Astrocyte (in vitro differentiated cells and primary cell): Measurements from ENCODE around the gene KCNA2. TPM values are rescaled to one million over a fixed set of nuclear protein-coding genes. Genes with fewer than 3 reads are reported as not detected.

Experiments
- DNase-seq: peaks from one replicate; pipeline ENCODE4 v3.0.0-alpha.2; 2010; ENCODE audit warnings: low read depth
- FAIRE-seq: peaks from 2 replicates; lab custom pipeline; 2011; peaks lifted over from hg19 to GRCh38; lab: Jason Lieb, UNC
- H2AFZ ChIP-seq: 2 replicates; pipeline ENCODE4 v1.6.0; 2012; ENCODE audit warnings: low read depth, low read length, inconsistent platforms
- H3K27ac ChIP-seq: 2 replicates; pipeline ENCODE4 v1.5.1; 2011; ENCODE audit warnings: low read depth, low read length, inconsistent platforms
- H3K27me3 ChIP-seq: 2 replicates; pipeline ENCODE4 v1.6.0; 2011; ENCODE audit warnings: low read length, inconsistent platforms; ENCODE audit not compliant: insufficient read depth
- H3K36me3 ChIP-seq: 2 replicates; pipeline ENCODE4 v1.5.1; 2011; ENCODE audit warnings: low read length, inconsistent platforms; ENCODE audit not compliant: insufficient read depth
- H3K4me1 ChIP-seq: 2 replicates; pipeline ENCODE4 v1.5.1; 2011; ENCODE audit warnings: low read length, inconsistent platforms; ENCODE audit not compliant: insufficient read depth
- H3K4me2 ChIP-seq: 2 replicates; pipeline ENCODE4 v1.6.0; 2012; ENCODE audit warnings: low read length, inconsistent platforms
- H3K4me3 ChIP-seq: 2 replicates; pipeline ENCODE4 v1.5.1; 2011; ENCODE audit warnings: low read depth, mild to moderate bottlenecking, low read length, inconsistent platforms; ENCODE audit not compliant: insufficient read depth
- H3K79me2 ChIP-seq: 2 replicates; pipeline ENCODE4 v1.6.0; 2012; ENCODE audit warnings: mild to moderate bottlenecking, low read length, inconsistent platforms; ENCODE audit not compliant: insufficient read depth
- H3K9ac ChIP-seq: 2 replicates; pipeline ENCODE4 v1.6.0; 2012; ENCODE audit warnings: mild to moderate bottlenecking, low read length, inconsistent platforms
- H3K9me3 ChIP-seq: 2 replicates; pipeline ENCODE4 v1.5.1; 2012; ENCODE audit warnings: low read depth, mild to moderate bottlenecking, low read length, inconsistent platforms; ENCODE audit not compliant: insufficient read depth
- H4K20me1 ChIP-seq: 2 replicates; pipeline ENCODE4 v1.6.0; 2012; ENCODE audit warnings: low read length, inconsistent platforms; ENCODE audit not compliant: insufficient read depth
- H3K27ac Mint-ChIP-seq: one replicate; pipeline ENCODE4 v1.8.0; 2021; ENCODE audit warnings: mild to moderate bottlenecking, mixed read lengths; ENCODE audit not compliant: unreplicated experiment
- H3K27me3 Mint-ChIP-seq: one replicate; pipeline ENCODE4 v1.8.0; 2021; ENCODE audit warnings: low read depth, mixed read lengths; ENCODE audit not compliant: unreplicated experiment
- H3K36me3 Mint-ChIP-seq: one replicate; pipeline ENCODE4 v1.8.0; 2021; ENCODE audit warnings: low read depth, mixed read lengths; ENCODE audit not compliant: unreplicated experiment
- H3K4me1 Mint-ChIP-seq: one replicate; pipeline ENCODE4 v1.8.0; 2021; ENCODE audit warnings: low read depth, mixed read lengths; ENCODE audit not compliant: unreplicated experiment
- H3K4me3 Mint-ChIP-seq: one replicate; pipeline ENCODE4 v1.8.0; 2021; ENCODE audit warnings: mild to moderate bottlenecking, moderate library complexity, mixed read lengths; ENCODE audit not compliant: unreplicated experiment
- H3K9me3 Mint-ChIP-seq: one replicate; pipeline ENCODE4 v1.8.0; 2021; ENCODE audit warnings: mild to moderate bottlenecking, mixed read lengths; ENCODE audit not compliant: unreplicated experiment
- CTCF ChIP-seq: IDR thresholded peaks from 2 replicates; pipeline ENCODE4 v1.5.1; 2011; ENCODE audit warnings: low read depth, mild to moderate bottlenecking, inconsistent platforms, low read length, moderate library complexity; ENCODE audit not compliant: insufficient read depth
- EZH2 ChIP-seq: IDR thresholded peaks from 2 replicates; pipeline ENCODE4 v1.6.1; 2012; ENCODE audit warnings: mild to moderate bottlenecking, low read length, inconsistent platforms; ENCODE audit not compliant: insufficient read depth
- total RNA-seq: library from RNA; stranded (reverse); gene quantifications from 2 replicates; pipeline ENCODE4 v1.2.1, GENCODE V29; 2021

KCNA2 gene
- total RNA-seq, 1 donor from 2014 or later = 0.57 TPM

GRCh38 chr1:110554871-110555801 lies 51.0 kb downstream of the KCNA2 start:
- Mint-ChIP-seq H3K27me3 (peaks cover 80% of the 10 kb centered on the region), H3K9me3 (peaks cover 3% of the 10 kb centered on the region), H3K4me3 (no peak overlapping the region), H3K4me1 (peaks cover 7% of the 10 kb centered on the region), H3K36me3 (peaks cover 2% of the 10 kb centered on the region), H3K27ac (no peak overlapping the region)
- Histone ChIP-seq H3K79me2 (no peaks in the 10 kb centered on the region), H3K4me3 (no peak overlapping the region), H3K4me1 (peaks cover 3% of the 10 kb centered on the region), H2AFZ (peak overlapping the region; percentile 16), H4K20me1 (no peaks in the 10 kb centered on the region), H3K9ac (no peak overlapping the region), H3K9me3 (no peaks in the 10 kb centered on the region), H3K27ac (no peak overlapping the region), H3K27me3 (peaks cover 29% of the 10 kb centered on the region), H3K36me3 (no peaks in the 10 kb centered on the region), H3K4me2 (peak overlapping the region; percentile 68)
- TF ChIP-seq CTCF (no peak), EZH2 (peak; percentile 59)
- DNase-seq (no peak), FAIRE-seq (no peak)

- TF ChIP-seq EZH2 (no peak), CTCF (no peak)
- no peak for FAIRE-seq
- Histone ChIP-seq H3K4me2 (no peak overlapping the region), H3K79me2 (no peaks in the 10 kb centered on the region), H3K9me3 (no peaks in the 10 kb centered on the region), H3K4me3 (no peak overlapping the region), H4K20me1 (no peaks in the 10 kb centered on the region), H3K4me1 (peaks cover 3% of the 10 kb centered on the region), H3K27ac (no peak overlapping the region), H3K36me3 (no peaks in the 10 kb centered on the region), H3K9ac (no peak overlapping the region), H2AFZ (no peak overlapping the region), H3K27me3 (peaks cover 25% of the 10 kb centered on the region)
- Mint-ChIP-seq H3K27me3 (peaks cover 64% of the 10 kb centered on the region), H3K4me1 (no peaks in the 10 kb centered on the region), H3K9me3 (no peaks in the 10 kb centered on the region), H3K36me3 (peaks cover 2% of the 10 kb centered on the region), H3K27ac (no peak overlapping the region), H3K4me3 (no peak overlapping the region)
- DNase-seq = no peak
Observed at GRCh38 chr1:110551278-110551809, 54.8 kb downstream of the KCNA2 start.

GRCh38 chr1:110549831-110550230 lies 56.3 kb downstream of the KCNA2 start:
- Mint-ChIP-seq H3K27me3 (peaks cover 68% of the 10 kb centered on the region), H3K4me1 (no peaks in the 10 kb centered on the region)
- FAIRE-seq = no peak

More at GRCh38 chr1:110549831-110550230, 56.3 kb downstream of the KCNA2 start:
- TF ChIP-seq EZH2 (no peak), CTCF (no peak)
- DNase-seq = no peak
- Histone ChIP-seq H3K4me3 (no peak overlapping the region), H2AFZ (no peak overlapping the region), H3K4me1 (no peaks in the 10 kb centered on the region), H3K4me2 (no peak overlapping the region), H3K27ac (no peak overlapping the region), H3K36me3 (no peaks in the 10 kb centered on the region), H3K9ac (no peak overlapping the region), H3K9me3 (no peaks in the 10 kb centered on the region), H3K27me3 (peaks cover 13% of the 10 kb centered on the region), H4K20me1 (no peaks in the 10 kb centered on the region), H3K79me2 (no peaks in the 10 kb centered on the region)
- Mint-ChIP-seq H3K9me3 (no peaks in the 10 kb centered on the region), H3K4me3 (no peak overlapping the region), H3K27ac (no peak overlapping the region), H3K36me3 (peaks cover 2% of the 10 kb centered on the region)
